Psoas muscle (tissue), 8 donors: ENCODE data around the gene RDH5. TPM values are rescaled to one million over a fixed set of nuclear protein-coding genes. Genes with fewer than 3 reads are reported as not detected.
"Not testable (repeated sequence)": the region's sequence is repeated elsewhere in the genome, so short reads cannot be mapped to it uniquely, and the experiment has no call there.

Experiments used
- ATAC-seq, 4 donors: fragments of 200-7000 bp; cut with Tn5 transposase; one replicate each; pipeline ENCODE4 v1.9.1; 2020; ENCODE audit warnings: moderate library complexity in 3 of 4, mild to moderate bottlenecking in 2 of 4
- DNase-seq, 2 donors: peaks; one replicate each; pipeline ENCODE4 v3.0.0-alpha.2; 2020
- H3K27ac ChIP-seq: fragments of 200-600 bp; one replicate; pipeline ENCODE4 v1.8.0; 2022
- H3K27me3 ChIP-seq, 3 donors: fragments of 200-600 bp in 1 of 3; one replicate each; pipeline versions ENCODE4 v1.6.1 to v1.8.0; 2013 to 2022; ENCODE audit warnings: low read length in 2 of 3, mild to moderate bottlenecking in 2 of 3, moderate library complexity in 1 of 3; ENCODE audit not compliant: insufficient read depth in 3 of 3
- H3K36me3 ChIP-seq, 2 donors: fragments of 200-600 bp in 1 of 2; one replicate each; pipeline versions ENCODE4 v1.6.1 to v1.8.0; 2013 to 2022; ENCODE audit warnings: low read depth in 1 of 2, mild to moderate bottlenecking in 1 of 2, moderate library complexity in 1 of 2; ENCODE audit not compliant: insufficient read depth in 1 of 2
- H3K4me1 ChIP-seq: fragments of 200-600 bp; one replicate; pipeline ENCODE4 v1.8.0; 2022
- H3K4me3 ChIP-seq: fragments of 200-600 bp; one replicate; pipeline ENCODE4 v1.8.0; 2022; ENCODE audit warnings: mild to moderate bottlenecking
- H3K9me3 ChIP-seq: fragments of 200-600 bp; one replicate; pipeline ENCODE4 v1.8.0; 2022
- CTCF ChIP-seq: fragments of 200-600 bp; IDR thresholded peaks from one replicate; pipeline ENCODE4 v1.8.0; 2022; ENCODE audit warnings: antibody characterized with exemption
- WGBS, 3 donors: extraction: QIAGEN DNeasy Blood & Tissue Kit; methylation state at CpG; one replicate each; pipeline versions ENCODE4 v1.1.6 to v1.1.7; 2013; 5-methylcytosine and 5-hydroxymethylcytosine counted together
- intact Hi-C, 2 donors: fragments of 100-400 bp; cut with DNase I; formaldehyde crosslinking; loops; one replicate each; pipeline versions ENCODE4 v1.11.0 to v1.14.2; 2022
- polyA plus RNA-seq, 3 donors: library from polyadenylated mRNA; stranded (reverse); fragments of 200-250 nt; gene quantifications; one replicate each; pipeline ENCODE4 v1.2.3, GENCODE V29; 2013
- total RNA-seq, 4 donors: library from RNA; stranded (reverse); fragmentation: NEBNext Ultra II Directional in 2 of 4; extraction: Animal tissue kit (Norgen Biotek cat#: 25700) in 2 of 4; gene quantifications; one replicate each; pipeline versions ENCODE4 v1.2.1 to v1.2.4, GENCODE V29; 2021 to 2023
- donor health status: healthy with polysubstance abuse.
- donor health status: DM: no; HTN: no; CAD: no; lungs with moderate emphysema.
- donor health status: Bipolar disorder and iron deficiency.
- donor health status: healthy.
- donor health status: DM: yes; HTN: yes; CAD: no.
- donor health status: DM: no; HTN: no; CAD: no.
- donor health status: DM: no; HTN: no; CAD: no.
- donor health status: DM: yes; HTN: yes; CAD: no.

The RDH5 gene
- total and polyA plus RNA-seq, 7 donors: 7.0 to 25.4 (median 11.9) TPM

DNA sequence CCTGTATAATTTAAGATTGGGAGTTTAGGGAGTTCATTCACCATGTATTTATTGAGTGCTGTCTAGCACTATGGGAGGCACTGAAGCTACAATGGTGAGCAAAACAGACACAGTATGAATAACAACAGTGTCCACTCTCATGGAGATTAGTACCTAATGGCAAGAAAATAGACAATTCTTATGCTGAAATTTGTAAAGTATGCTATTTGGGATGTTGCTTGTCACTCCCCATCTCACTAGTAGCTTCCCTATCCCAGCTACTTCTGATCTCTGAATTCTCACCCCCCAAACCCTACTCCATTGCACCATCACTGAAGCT lies 26.7 kb downstream of the RDH5 start:
- Histone ChIP-seq H3K4me1 (peaks cover 19% of the 10 kb centered on the region), H3K27ac (no peak overlapping the region), H3K4me3 (no peak overlapping the region), H3K9me3 (no peaks in the 10 kb centered on the region), H3K27me3 (peaks cover 0 to 8% (median 3%) of the 10 kb centered on the region in 3 donors), H3K36me3 (peaks cover 4 to 11% of the 10 kb centered on the region in 2 donors)
- no peak for TF ChIP-seq CTCF
- DNase-seq (no peak), ATAC-seq (no peak)
- intact Hi-C loops: no loop called here

- Histone ChIP-seq H3K4me3 (no peak overlapping the region), H3K27ac (no peak overlapping the region), H3K27me3 (peaks cover 0 to 8% (median 3%) of the 10 kb centered on the region in 3 donors), H3K36me3 (peaks cover 7 to 27% of the 10 kb centered on the region in 2 donors), H3K4me1 (peaks cover 19% of the 10 kb centered on the region), H3K9me3 (no peaks in the 10 kb centered on the region)
- no peak for DNase-seq
- intact Hi-C loops: no loop called here
- WGBS, 3 donors: 77 to 82% (median 82%) methylated on average over 18 of the region's 18 CpGs
- TF ChIP-seq CTCF: no peak
- ATAC-seq: no peak
Measured at GRCh38 chr12:55748230-55748993, 28.2 kb downstream of the RDH5 start.

DNA sequence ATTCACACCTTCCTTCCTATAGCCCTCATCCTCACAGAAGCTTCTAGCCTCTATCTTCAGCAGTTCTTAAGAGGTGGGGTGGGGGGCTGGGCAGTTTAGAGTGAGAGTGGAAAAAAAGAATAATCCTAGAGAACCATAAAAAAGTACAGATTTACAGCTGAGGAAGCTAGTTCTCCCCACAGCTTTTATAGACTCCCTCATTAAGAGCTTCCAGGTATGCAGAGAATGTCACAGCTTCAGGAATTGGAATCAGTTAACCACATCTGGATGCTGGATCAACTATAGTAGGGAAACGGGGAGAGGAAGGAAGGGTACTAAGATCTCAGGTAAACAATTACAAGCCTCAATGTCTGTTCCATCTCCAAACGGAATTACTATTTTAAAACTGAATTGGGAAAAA lies 35.1 kb downstream of the RDH5 start:
- H3K36me3 ChIP-seq: peaks cover 20 to 94% of the 10 kb centered on the region in 2 donors
- intact Hi-C loops: no loop called here
- TF ChIP-seq CTCF: no peak
- ATAC-seq (no peak), DNase-seq (no peak)
- H3K4me3 ChIP-seq: no peak overlapping the region
- no peaks in the 10 kb centered on the region for H3K4me1 ChIP-seq
- WGBS, 3 donors: 51 to 65% (median 64%) methylated on average over 2 of the region's 2 CpGs
- H3K27me3 ChIP-seq: no peaks in the 10 kb centered on the region
- no peaks in the 10 kb centered on the region for H3K9me3 ChIP-seq
- no peak overlapping the region for H3K27ac ChIP-seq

GRCh38 chr12:55757701-55758100 lies 37.5 kb downstream of the RDH5 start:
- TF ChIP-seq CTCF: no peak
- Histone ChIP-seq H3K36me3 (peaks cover 14 to 98% of the 10 kb centered on the region in 2 donors), H3K27me3 (no peaks in the 10 kb centered on the region), H3K4me1 (no peaks in the 10 kb centered on the region), H3K4me3 (no peak overlapping the region), H3K27ac (no peak overlapping the region), H3K9me3 (no peaks in the 10 kb centered on the region)
- 69 to 76% (median 69%) methylated on average over 2 of the region's 2 CpGs for WGBS, 3 donors
- ATAC-seq (no peak), DNase-seq (no peak)
- intact Hi-C loops: no loop called here

DNA sequence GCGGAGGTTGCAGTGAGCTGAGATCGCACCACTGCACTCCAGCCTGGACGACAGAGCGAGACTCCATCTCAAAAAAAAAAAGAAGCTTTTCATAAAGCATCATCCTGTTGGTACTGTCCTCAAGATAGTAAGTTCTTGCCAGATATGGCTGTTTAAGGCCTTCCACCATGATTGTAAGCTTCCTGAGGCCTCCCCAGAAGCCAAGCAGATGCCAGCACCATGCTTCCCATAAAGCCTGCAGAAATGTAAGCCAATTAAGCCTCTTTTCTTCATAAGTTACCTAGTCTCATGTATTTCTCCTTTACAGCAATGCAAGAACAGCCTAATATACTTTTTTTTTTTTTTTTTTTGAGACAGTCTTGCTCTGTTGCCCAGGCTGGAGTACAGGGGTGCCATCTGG lies 38.4 kb downstream of the RDH5 start:
- 98 to 100% (median 98%) methylated on average over 4 of the region's 4 CpGs for WGBS, 3 donors
- H3K27ac ChIP-seq, H3K27me3 ChIP-seq, DNase-seq, H3K9me3 ChIP-seq, intact Hi-C loops, H3K4me3 ChIP-seq, H3K4me1 ChIP-seq, ATAC-seq: not testable (repeated sequence)
- H3K36me3 ChIP-seq: peaks cover 14 to 98% of the 10 kb centered on the region in 2 donors
